Measurements from ENCODE around the gene DECR2. TPM values are rescaled to one million over a fixed set of nuclear protein-coding genes. Genes with fewer than 3 reads are reported as not detected.

Gene DECR2
- total and polyA plus RNA-seq, 2 of the 13 experiments (the other 11 are each of a cell fraction or from before 2014, with no cell fraction given): 36.3 to 44.6 TPM

DNA sequence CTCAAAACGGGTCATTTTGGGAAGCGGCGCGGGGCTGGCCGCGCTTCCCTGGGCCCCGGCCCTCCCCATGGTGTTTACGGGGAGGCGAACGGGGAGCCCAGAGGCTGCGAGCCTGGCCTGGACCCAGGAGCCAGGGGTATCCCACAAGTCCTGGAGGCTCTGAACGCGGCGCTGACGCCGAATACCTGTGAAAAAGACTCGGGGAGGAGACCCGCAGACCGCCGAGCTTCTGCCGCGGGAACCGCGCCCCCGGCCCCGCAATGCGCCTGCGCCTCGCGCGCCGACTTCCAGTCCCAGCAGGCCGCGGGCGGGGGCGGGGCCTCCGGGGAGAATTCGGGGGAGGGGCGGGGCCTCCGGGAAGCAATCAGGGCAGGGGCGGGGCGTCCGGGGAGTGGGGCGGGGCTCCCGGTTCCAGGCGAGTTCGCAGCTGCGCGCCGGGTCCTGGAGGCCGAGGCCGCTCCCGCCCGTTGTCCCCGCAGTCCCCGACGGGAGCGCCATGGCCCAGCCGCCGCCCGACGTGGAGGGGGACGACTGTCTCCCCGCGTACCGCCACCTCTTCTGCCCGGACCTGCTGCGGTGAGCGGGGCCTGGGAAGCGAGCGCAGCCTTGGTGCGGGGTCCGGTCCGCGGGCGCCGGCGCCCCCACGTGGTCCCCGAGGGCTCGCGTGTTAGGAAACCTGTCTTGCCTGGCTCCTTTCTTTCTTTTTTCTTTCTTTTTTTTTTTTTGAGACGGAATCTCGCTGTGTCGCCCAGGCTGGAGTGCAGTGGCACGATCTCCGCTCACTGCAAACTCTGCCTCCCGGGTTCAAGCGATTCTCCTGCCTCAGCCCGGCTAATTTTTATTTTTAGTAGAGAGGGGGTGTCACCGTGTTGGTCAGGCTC is at the start of gene DECR2 (continued):
- TF ChIP-seq, protein P1, sequence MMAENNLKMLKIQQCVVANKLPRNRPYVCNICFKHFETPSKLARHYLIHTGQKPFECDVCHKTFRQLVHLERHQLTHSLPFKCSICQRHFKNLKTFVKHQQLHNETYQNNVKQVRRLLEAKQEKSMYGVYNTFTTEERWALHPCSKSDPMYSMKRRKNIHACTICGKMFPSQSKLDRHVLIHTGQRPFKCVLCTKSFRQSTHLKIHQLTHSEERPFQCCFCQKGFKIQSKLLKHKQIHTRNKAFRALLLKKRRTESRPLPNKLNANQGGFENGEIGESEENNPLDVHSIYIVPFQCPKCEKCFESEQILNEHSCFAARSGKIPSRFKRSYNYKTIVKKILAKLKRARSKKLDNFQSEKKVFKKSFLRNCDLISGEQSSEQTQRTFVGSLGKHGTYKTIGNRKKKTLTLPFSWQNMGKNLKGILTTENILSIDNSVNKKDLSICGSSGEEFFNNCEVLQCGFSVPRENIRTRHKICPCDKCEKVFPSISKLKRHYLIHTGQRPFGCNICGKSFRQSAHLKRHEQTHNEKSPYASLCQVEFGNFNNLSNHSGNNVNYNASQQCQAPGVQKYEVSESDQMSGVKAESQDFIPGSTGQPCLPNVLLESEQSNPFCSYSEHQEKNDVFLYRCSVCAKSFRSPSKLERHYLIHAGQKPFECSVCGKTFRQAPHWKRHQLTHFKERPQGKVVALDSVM (CRISPR knock-in tag; IDR thresholded peaks at IDR 0.05): no peak; the same call in 1 of the 2 replicates
- TF ChIP-seq KDM2A (CRISPR knock-in tag; IDR thresholded peaks at IDR 0.05; ENCODE audit: borderline replicate concordance, low read depth) (peak; percentile 98), HNRNPLL (IDR thresholded peaks at IDR 0.05; ENCODE audit: low read depth, low read length, poor library complexity, severe bottlenecking) (peak; percentile 51), MXD4 (CRISPR knock-in tag; IDR thresholded peaks at IDR 0.05) (0 out of 2 replicates have a peak, but pooled peaks have one; percentile 31), POLR2AphosphoS2 (IDR thresholded peaks at IDR 0.05; ENCODE audit: low read depth, low read length) (no peak), SALL1 (CRISPR knock-in tag; IDR thresholded peaks at IDR 0.05) (peak; percentile 69)

DNA sequence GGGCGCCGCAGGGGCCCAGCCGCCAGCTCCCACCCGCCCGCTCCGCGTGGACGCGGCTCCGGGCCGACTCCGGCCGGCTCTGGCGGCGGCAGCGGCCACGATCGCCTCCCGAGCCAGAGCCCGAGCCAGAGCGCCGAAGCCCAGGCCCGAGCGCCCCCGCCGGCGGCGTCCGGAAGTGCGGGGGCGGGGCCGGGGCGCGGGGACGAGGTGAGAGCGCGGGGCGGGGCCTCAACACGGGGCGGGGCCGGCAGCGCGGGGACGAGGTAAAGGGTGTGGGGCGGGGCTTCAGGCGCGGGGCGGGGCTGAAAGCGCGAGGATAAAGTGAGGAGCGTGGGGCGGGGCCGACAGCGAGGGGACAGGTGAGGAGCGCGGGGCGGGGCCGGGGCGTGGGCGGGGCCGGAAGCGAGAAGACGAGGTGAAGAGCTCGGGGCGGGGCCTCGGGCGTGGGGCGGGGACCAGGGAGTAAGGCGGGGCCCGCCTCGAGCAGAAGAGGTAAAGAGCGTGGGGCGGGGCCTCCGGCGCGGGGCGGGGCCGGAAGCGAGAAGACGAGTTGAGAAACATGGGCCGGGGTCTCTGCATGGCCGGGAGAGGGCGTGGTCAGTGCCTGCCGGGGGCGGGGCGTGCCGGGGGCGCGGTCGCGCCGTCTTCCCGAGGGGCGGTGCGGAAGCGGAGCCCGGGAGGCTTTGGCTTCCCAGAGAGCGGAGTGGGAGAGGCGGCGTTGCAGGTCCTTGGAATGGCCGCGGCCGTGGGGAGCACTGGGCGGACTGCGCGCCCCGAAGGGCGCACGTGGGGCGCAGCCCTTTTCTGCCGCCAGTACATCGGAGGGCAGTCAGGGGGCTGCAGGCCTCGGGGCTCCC is 48.9 kb upstream of the DECR2 start, which contains the start of gene AXIN1:
Gene AXIN1 (minus strand): TSS at position 177 of the 857 bp plus-strand sequence. CDS start 5,698 bp downstream, outside the sequence.
- no peaks in the 10 kb centered on the region for H3K9me3 ChIP-seq (ENCODE audit: low read length)
- no peaks in the 10 kb centered on the region for H3K27me3 ChIP-seq (ENCODE audit: control insufficient read depth in 1 of 2, insufficient read depth in 2 of 2, low read length in 2 of 2)
- ATAC-seq (peak; percentile 79), FAIRE-seq (peak; percentile 47), DNase-seq (ENCODE audit: low spot score) (peak; percentile 93)
- peak within 1 kb of the TSS; percentile 67 to 84 (median 78) for H3K4me3 ChIP-seq (replicated peaks in 1 of 3; ENCODE audit: insufficient read depth in 1 of 3, low read depth in 2 of 3, low read length in 3 of 3)
- H3K36me3 ChIP-seq (replicated peaks in 1 of 2; ENCODE audit: control insufficient read depth in 1 of 2, insufficient read depth in 2 of 2, low read length in 2 of 2): peaks cover 1 to 8% of the 10 kb centered on the region in 2 experiments; a peak in 2 of 5 replicates
- POLR2A ChIA-PET: interaction anchor here (0.6 to 2.4 kb wide), 22 partner anchors 9 to 299 kb away, joined by 3 to 31 read pairs (median 4); partner anchors contain the start of genes DECR2, FAM234A, METTL26 and MRPL28
- H3K79me2 ChIP-seq (ENCODE audit: insufficient read depth, low read length): peaks cover 38% of the 10 kb centered on the region
- CTCF ChIA-PET (ENCODE audit: low intra/inter-chr PET ratio, low total read pairs): no interaction called here
- peak within 1 kb of the TSS; percentile 100 for H3K4me2 ChIP-seq (ENCODE audit: low read depth, low read length)
- BruUV-seq (replicated peaks): no TSS peak
- peak within 1 kb of the TSS; percentile 86 for H3K9ac ChIP-seq (ENCODE audit: insufficient read depth, low read depth, low read length)
- peaks cover 4% of the 10 kb centered on the region for H4K20me1 ChIP-seq (ENCODE audit: insufficient read depth, low read length)
- H3K27ac ChIP-seq (ENCODE audit: extremely low read length, insufficient read depth, low read length): peak within 1 kb of the TSS; percentile 61
- in situ Hi-C loops (cut with HindIII; ENCODE audit: extremely low pct_ligation_motif_present, low pct_unique_long_range_greater_than_20kb): no loop called here
- intact Hi-C loops (cut with micrococcal nuclease; ENCODE audit: unreplicated experiment): no loop called here
- 4% methylated on average over 59 of the region's 113 CpGs for WGBS (ENCODE audit: low lambda C conversion rate)
- H2AFZ ChIP-seq (ENCODE audit: low read length): no peak within 1 kb of the TSS
- H3K4me1 ChIP-seq (ENCODE audit: insufficient read depth, low read length): peaks cover 72% of the 10 kb centered on the region
- TF ChIP-seq, protein P2, sequence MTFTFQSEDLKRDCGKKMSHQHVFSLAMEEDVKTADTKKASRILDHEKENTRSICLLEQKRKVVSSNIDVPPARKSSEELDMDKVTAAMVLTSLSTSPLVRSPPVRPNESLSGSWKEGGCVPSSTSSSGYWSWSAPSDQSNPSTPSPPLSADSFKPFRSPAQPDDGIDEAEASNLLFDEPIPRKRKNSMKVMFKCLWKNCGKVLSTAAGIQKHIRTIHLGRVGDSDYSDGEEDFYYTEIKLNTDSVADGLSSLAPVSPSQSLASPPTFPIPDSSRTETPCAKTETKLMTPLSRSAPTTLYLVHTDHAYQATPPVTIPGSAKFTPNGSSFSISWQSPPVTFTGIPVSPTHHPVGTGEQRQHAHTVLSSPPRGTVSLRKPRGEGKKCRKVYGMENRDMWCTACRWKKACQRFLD (CRISPR knock-in tag; IDR thresholded peaks at IDR 0.05; ENCODE audit: borderline replicate concordance): no peak
- TF ChIP-seq ARNTL (CRISPR knock-in tag; IDR thresholded peaks at IDR 0.05) (no peak), SP1 (IDR thresholded peaks at IDR 0.05) (0 out of 2 replicates have a peak, but pooled peaks have one; percentile 30), SP1 (CRISPR knock-in tag; IDR thresholded peaks at IDR 0.05) (peak; percentile 81), KLF12 (CRISPR knock-in tag; IDR thresholded peaks at IDR 0.05; ENCODE audit: borderline replicate concordance) (0 out of 2 replicates have a peak, but pooled peaks have one; percentile 54)
- TF ChIP-seq, protein P3, sequence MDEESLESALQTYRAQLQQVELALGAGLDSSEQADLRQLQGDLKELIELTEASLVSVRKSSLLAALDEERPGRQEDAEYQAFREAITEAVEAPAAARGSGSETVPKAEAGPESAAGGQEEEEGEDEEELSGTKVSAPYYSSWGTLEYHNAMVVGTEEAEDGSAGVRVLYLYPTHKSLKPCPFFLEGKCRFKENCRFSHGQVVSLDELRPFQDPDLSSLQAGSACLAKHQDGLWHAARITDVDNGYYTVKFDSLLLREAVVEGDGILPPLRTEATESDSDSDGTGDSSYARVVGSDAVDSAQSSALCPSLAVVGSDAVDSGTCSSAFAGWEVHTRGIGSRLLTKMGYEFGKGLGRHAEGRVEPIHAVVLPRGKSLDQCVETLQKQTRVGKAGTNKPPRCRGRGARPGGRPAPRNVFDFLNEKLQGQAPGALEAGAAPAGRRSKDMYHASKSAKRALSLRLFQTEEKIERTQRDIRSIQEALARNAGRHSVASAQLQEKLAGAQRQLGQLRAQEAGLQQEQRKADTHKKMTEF (CRISPR knock-in tag; IDR thresholded peaks at IDR 0.05): peak; percentile 47; the same call in 1 of the 2 replicates

Measured in HepG2 (cell line).